DMS53 treated with DMSO at 0.1 percent for 48 hours (cell line): ENCODE data around the gene CST8.
"Not testable (repeated sequence)": the region's sequence is repeated elsewhere in the genome, so short reads cannot be mapped to it uniquely, and the experiment has no call there.

Experiments used
- DNase-seq: peaks from one replicate; lab custom pipeline; 2025; ENCODE audit not compliant: unreplicated experiment; lab: John Stamatoyannopoulos, UW

The CST8 gene

GRCh38 chr20:23490817-23491216, at the start of gene CST8:
Gene CST8 (plus strand): TSS chr20:23491117. CDS start chr20:23491668, 551 bp downstream.
- DNase-seq = no peak

GRCh38 chr20:23441850-23442313, 49.0 kb upstream of the CST8 start:
- peak; percentile 56 for DNase-seq

- DNase-seq = no peak
Measured at GRCh38 chr20:23442436-23442835, 48.5 kb upstream of the CST8 start.

- DNase-seq = no peak
Measured at GRCh38 chr20:23444859-23445258, 46.1 kb upstream of the CST8 start.

GRCh38 chr20:23445596-23446217, 45.2 kb upstream of the CST8 start:
- DNase-seq = no peak

- DNase-seq = peak; percentile 30
Measured at GRCh38 chr20:23446505-23446904, 44.4 kb upstream of the CST8 start.

GRCh38 chr20:23448167-23448566, 42.8 kb upstream of the CST8 start:
- no peak for DNase-seq

GRCh38 chr20:23449421-23449820, 41.5 kb upstream of the CST8 start:
- no peak for DNase-seq

- DNase-seq = no peak
Measured at GRCh38 chr20:23450877-23451276, 40.0 kb upstream of the CST8 start.

GRCh38 chr20:23451956-23452487, 38.9 kb upstream of the CST8 start:
- no peak for DNase-seq

GRCh38 chr20:23452776-23453175, 38.1 kb upstream of the CST8 start, which contains the start of gene CST11:
Gene CST11 (minus strand): TSS chr20:23452876. CDS start chr20:23452811, 65 bp downstream.
- DNase-seq = no peak

GRCh38 chr20:23453549-23454543, 37.1 kb upstream of the CST8 start:
- DNase-seq = no peak

- no peak for DNase-seq
Measured at GRCh38 chr20:23454816-23455215, 36.1 kb upstream of the CST8 start.

- DNase-seq = no peak
Measured at GRCh38 chr20:23455639-23456038, 35.3 kb upstream of the CST8 start.

- DNase-seq = no peak
Measured at GRCh38 chr20:23456409-23456808, 34.5 kb upstream of the CST8 start.

GRCh38 chr20:23456873-23457272, 34.0 kb upstream of the CST8 start:
- DNase-seq = no peak

GRCh38 chr20:23459461-23460150, 31.3 kb upstream of the CST8 start:
- DNase-seq = no peak

- no peak for DNase-seq
Measured at GRCh38 chr20:23461180-23461579, 29.7 kb upstream of the CST8 start.

- DNase-seq = not testable (repeated sequence)
Measured at GRCh38 chr20:23466961-23467360, 24.0 kb upstream of the CST8 start.

- not testable (repeated sequence) for DNase-seq
Measured at GRCh38 chr20:23472306-23472705, 18.6 kb upstream of the CST8 start.

- not testable (repeated sequence) for DNase-seq
Measured at GRCh38 chr20:23473293-23473692, 17.6 kb upstream of the CST8 start.
